Left lobe of liver (tissue), 2 donors: ENCODE measurements around the gene CUX1. TPM values are rescaled to one million over a fixed set of nuclear protein-coding genes. Genes with fewer than 3 reads are reported as not detected.
A peak's percentile ranks its signal among the peaks of the same experiment; 100 is the strongest.

ENCODE experiments used
- ATAC-seq: fragments of 200-7000 bp; cut with Tn5 transposase; one replicate; pipeline ENCODE4 v1.9.1; 2020; ENCODE audit warnings: mild to moderate bottlenecking, moderate library complexity
- DNase-seq: peaks from one replicate; pipeline ENCODE4 v3.0.0-alpha.2; 2020; ENCODE audit warnings: low spot score
- total RNA-seq: library from RNA; stranded (reverse); gene quantifications from one replicate; pipeline ENCODE4 v1.2.1, GENCODE V29; 2021
- donor health status: DM: no; HTN: no; CAD: no; lungs with moderate emphysema.
- donor health status: DM: no; HTN: yes; CAD: no.

The CUX1 gene
- total RNA-seq, 1 donor from 2014 or later = 42.0 TPM

DNA sequence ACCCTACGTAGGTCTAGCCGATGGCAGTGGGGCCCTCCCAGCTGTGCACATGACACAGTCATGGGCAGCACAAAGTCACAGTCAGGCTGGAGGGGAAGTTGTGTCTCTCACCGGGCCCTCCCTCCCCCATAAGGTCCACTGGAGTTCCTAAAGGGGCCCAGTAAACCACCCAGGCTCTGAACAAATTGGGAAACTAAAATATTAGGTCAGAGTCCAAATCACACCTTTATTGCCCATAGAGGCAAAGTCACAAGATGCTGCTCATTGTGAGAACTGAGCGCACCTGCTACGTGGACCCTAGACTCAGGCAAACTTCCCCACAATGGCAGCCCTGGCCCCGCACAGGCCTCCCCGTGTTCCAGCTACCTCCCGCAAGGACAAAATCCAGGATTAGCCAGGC lies 424.0 kb downstream of the CUX1 start:
- no peak for DNase-seq
- ATAC-seq = no peak

DNA sequence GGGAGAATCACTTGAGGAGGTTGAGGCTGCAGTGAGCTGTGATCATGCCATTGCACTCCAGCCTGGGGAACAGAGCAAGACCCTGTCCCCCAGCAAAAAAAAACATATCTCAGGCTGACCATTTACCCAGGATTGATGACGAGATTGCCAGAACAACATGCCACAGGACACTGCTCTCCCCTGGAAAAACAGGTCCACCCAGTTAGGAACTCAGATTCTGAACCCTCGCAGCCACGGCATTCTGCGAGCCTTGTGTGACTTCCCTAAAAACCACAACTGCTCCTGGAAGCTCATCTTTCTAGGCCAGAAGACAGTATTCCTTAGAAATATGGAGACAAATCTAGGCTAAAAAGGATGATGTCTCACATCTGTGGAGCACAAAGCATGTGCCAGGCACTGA lies 427.2 kb downstream of the CUX1 start:
- ATAC-seq = no peak
- no peak for DNase-seq

DNA sequence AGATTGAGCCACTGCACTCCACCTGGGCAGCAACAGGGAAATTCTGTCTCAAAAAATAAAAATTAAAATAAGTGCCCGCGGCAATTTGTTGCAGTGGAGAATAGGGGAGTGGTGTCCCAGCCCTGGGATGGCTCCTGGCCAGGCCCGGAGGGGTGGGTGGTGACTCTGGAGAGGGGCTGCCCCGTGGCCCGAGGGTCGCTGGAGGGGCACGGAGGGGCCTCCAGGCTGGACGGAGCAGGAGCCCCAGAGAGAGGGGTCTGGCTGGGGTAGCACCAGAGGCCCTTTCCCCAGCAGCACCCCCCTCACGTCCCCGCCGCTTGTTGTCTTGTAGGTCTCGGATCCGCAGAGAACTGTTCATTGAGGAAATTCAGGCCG lies 430.6 kb downstream of the CUX1 start:
- ATAC-seq = no peak
- no peak for DNase-seq

DNA sequence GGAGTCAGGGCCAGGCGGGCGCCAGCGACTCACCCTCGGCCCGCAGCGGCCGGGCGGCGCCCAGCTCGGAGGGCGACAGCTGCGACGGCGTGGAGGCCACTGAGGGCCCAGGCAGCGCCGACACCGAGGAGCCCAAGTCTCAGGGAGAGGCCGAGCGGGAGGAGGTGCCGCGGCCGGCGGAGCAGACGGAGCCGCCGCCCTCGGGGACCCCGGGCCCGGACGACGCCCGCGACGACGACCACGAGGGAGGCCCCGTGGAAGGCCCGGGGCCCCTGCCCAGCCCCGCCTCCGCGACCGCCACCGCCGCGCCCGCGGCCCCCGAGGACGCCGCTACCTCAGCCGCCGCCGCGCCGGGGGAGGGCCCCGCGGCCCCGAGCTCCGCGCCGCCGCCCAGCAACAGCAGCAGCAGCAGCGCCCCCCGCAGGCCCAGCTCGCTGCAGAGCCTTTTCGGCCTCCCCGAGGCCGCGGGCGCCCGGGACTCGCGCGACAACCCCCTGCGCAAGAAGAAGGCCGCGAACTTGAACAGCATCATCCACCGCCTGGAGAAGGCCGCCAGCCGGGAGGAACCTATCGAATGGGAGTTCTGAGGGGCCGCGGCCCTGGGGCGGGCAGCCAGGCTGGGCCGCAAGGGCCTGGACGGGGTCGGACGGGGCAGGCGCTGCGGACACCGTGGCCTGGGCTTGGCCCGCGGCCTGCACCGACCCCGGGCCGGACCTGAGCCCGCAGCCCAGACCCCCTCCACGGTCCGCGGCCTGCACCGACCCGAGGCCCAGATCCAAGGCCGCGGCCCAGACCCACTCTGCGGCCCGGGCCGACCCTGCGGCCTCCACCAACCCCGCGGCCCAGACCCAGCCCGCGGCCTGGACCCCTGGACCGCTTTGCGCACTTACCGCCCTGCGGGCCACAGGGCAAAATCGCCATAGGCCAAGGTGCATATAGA lies 431.3 kb downstream of the CUX1 start:
- DNase-seq (no peak), ATAC-seq (peak; percentile 12)

DNA sequence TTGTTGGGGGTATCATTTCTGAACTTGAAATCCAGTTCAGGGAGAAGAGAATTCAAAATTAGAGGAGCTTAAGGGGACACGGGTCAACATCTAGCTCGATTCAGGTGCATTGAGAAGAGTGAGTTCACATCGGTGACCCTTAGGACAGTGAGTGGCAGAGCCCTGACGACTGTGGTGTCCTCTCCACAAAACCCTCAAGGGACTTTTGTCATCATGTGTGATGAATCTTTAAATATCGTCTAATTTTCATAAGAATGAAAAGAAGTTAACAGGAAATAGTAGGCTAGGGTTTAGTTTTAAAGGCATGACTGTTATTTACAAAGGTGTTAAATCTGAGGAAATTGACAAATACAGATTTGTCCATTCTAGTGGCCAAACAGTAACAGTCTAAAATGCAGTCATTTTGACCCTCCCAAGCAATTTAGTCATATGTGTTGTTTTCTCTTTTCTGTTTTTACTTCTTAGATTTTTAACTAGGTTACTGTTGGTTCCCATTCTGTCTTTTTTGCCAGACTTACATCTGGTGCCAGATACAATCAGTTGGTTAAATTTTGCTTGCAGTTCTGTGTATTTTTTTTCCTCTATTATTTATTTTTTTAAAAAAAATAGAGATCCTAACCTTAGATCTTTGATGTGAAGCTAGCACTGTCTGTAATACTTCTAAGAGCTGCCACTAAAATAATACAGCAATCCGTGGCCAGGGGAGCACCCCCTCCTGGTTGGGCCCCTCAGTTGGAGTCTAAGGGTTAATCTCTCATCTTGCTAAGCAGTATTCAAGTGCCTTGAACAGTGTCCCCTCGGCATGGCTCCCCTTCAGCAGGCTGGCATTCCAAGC lies 434.3 kb downstream of the CUX1 start:
- no peak for ATAC-seq

DNA sequence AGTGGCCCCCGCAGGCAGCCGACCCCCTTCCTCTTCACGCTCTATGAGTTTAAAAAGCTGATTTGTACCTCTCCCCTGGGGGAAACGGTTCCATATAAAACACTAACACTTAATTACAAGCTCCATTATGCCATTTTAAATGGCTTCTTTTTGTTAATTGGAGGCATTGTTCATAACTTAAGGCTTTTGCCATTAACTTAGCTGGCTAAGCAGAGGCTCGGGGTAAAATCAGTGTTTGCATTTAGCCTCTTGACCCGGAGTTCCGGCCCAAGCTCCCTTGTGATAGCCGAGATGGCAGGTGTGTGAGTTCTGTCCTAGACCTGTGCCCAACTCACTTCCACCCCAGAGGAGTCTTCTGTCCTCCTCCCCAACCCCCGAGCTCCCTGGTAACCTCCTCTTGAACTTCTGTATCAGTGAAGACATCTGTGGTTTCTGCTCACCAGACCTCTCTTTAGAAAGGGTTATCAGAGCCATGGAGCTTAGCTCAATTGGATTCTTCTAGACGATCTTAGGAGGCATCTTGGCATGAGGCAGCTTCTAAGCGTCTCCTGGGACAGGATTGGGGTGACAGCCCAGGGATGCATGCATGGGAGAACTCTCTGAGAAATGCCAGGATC lies 435.0 kb downstream of the CUX1 start:
- DNase-seq = no peak
- no peak for ATAC-seq

More for the DNA sequence above, 434.3 kb downstream of the CUX1 start:
- no peak for DNase-seq

DNA sequence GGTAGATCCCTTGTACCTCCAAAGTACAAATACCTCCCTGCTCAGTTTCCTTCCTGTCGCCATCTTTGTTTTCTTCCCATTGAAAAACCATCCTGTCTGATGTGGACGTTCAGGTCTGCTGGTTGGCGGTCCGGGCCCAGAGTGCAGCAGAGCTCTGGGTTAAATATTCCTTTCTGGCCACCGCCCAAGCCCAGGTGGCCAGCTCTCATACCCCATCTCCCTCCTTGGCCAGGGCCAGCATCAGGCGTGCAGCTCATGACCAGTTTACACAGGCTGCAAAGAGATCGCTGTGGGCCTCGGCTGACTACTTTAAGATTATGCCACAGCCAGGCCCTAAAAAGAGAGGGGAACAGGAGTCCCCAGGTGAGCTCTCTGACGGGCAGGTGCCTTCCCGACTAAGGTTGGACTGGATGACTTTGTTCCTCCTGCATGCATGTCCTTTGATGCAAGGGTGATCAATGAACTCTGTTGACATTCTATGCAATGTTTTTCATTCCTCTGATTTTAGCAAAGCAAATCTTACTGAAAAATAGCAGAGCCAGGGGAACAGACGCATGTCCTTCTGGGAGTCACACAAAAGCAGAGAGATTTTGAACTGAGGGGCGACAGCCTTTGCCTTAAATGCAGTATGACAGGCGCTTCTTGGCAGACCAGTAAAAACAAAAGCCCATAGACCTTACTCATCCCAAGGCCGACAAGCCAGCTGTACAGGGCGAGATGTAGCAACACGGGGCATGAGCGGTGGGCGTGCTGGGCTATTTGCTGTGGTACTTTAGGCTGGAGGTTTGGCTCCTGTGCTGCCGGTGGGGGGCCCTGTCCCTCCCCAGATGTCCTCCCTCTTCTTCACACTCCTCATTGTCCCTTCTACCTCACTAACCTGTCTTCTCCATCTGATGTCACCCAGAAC lies 435.9 kb downstream of the CUX1 start:
- DNase-seq (no peak), ATAC-seq (peak; percentile 35)

DNA sequence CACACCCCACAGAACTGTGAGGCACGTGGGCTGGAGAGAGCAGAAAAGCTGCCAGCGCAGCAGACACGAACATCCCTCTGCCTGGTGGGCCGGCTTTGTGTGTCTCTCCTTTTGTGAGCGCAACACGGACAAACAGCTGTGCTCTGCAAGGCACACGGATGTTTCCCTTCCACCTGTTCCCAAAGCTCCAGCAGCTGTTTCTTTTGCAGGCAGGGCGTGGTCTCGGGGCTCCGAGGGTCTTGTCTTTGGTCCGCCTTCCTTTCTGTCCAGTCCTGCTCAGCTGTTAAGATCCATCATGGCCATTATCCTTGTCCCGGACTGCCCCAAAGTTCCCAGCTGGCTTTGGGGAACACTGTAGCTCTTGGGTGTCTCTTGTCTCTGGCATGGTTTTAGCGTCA lies 436.5 kb downstream of the CUX1 start:
- DNase-seq (no peak), ATAC-seq (no peak)

DNA sequence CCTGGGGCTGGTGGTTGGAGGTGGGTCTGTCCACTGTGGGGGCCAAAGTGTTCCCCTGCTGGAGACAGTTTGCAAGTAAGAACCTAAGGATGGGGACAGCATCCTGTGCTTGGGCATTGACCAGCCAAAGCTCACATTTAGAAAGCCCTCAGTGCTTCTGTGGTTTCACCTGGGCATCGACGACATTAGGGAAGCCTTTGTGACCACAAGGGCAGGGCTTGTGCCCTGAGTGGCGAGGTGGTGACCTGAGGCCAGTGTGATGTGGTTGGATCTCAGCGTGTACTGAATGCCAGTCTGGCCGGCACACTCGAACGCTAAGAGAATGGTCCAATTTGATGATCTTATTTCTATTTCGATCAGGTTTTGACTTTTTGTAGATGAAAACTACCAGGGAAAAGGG lies 437.1 kb downstream of the CUX1 start:
- DNase-seq (no peak), ATAC-seq (no peak)

DNA sequence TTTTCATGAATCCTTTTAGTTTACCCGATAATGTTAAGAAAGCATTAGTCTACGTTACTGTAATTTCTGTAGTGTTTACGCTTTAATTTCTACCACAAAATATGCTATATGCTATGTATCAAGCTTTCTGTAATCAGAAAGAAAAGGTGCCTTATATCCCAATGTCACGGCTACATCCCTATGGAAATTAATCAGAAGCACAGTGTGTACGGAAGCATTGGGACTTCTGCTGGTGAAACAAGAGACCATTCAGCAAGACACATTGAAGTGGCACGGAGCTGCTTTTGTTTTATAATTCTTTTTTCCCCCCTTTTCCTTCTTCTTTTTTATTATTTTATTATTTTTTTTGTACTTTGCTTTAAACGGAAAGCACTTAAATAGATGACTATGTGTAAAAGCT lies 438.1 kb downstream of the CUX1 start:
- no peak for ATAC-seq

DNA sequence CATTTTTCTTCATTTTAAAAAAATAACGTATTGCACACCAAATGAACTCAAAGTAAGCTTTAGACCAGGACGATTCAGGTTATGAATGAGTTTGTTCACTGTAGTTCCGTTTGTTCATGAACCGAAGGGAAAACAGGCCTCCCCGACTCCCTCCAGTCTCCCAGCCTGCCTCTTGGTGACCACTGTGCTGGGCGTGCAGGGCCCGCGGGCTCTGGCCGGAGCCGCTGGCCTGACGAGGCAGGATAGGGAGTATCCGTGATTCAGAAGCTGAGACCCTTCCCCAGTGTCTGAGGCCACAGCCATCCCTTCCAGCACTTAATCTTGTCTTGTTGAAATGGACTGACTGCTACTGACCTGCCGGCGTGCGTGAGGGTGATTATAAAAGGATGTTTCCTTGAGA lies 438.5 kb downstream of the CUX1 start:
- no peak for ATAC-seq
- DNase-seq = no peak

More for the DNA sequence above, 438.1 kb downstream of the CUX1 start:
- no peak for DNase-seq

DNA sequence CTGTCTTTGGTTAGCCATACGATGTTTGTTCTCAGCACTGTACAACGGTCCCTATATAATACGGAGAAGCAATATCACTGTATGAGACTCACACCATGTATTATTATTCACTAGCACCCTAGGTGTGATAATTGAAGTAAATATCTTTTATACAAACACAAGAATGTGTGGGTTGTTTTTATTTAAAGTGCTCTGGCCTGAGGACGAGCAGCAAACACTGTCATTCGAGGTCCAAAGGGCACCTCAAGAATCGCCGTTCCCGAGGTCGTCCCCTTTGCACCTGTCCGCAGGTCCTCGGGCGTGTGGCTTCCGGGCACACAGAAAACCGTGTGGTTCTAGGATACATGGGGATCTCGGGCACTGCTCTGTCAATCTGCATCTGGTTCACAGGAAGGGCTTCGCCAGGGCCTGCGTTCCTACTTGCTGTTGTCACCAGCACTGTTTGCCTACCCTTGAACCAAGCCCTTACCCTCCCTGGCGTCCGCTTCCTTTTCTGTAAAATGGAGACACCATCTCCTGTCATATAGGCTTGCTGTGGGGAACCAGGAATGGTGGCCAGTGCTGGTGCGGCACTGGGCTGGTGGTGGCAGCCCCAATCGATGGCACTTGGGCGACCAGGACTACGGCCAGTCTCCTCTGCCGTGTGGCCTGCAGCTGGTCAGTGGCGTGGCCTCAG lies 440.8 kb downstream of the CUX1 start:
- peak; percentile 66 for DNase-seq
- ATAC-seq = peak; percentile 84

DNA sequence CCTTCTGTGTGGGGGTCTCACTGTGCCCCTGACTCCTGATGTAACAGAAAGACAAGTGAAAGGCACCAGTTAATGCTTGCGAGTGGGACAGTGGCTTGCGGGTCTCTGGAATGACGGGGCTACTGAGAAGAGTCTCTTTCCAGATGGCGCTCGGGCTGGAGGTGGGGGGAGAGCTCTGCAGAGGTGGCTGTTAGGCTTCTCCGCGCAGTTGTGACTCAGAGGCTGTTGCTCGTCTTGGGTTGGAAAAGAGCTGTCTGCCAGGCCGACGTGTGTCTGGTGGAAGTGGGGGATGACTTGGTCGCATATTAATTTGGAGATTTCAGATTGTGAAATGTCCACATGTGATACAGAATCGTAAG lies 441.3 kb downstream of the CUX1 start:
- no peak for DNase-seq
- no peak for ATAC-seq

DNA sequence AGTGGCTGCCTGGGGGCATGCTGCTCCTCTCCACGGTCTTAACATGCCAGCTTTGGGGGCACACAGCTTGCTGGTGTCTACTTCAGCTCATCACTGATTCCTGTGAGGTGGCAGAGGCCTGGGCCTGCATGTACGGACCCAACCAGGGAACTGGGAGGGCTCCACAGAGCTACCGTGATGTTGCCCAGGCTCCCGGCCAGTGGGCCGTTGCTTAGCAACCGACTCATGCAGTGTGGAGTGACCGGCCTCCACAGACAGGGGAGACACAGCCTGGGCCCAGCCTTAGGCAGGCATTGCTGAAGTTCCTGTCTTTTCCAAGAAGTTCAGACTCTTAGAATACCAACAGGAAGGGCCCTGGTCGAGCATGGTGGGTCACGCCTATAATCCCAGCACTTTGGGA lies 443.4 kb downstream of the CUX1 start:
- DNase-seq (no peak), ATAC-seq (no peak)

DNA sequence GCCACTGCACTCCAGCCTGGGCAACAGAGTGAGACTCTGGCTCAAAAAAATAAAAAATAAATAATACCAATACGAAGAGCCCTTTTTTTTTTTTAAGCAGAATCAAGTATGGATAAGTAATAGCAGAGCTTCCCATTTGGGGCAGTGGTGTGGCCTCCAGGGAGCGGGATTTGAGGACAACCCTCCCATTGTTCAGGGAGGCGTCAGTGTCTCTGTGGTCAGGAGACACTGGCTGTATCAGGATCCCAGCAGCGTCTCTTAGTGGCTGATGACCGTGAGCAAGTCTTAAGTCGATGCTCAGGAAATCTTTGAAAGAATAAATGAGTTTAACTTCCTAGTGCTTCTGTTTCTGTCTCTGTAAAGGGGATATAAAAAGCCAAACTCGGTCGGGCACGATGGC lies 444.0 kb downstream of the CUX1 start:
- DNase-seq = no peak
- ATAC-seq = no peak

DNA sequence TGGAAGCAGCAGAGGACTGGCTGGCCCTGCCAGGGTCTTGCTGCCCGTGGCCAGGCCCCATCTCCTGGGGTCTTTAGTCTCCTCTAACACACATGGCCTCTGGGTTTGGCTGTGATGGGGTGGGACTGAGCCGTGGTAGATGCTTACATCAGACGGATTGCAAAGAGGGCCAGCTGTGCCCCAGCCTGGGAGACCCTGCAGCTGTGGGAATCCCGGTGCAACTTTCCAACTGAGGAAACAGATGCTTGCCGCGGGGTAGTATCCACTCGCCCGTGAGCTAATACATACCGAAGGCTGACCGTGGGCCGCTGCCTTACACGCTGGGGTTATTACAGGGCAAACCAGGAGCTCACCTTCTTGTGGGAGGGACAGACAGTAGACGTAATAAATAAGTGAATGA lies 445.1 kb downstream of the CUX1 start:
- ATAC-seq = no peak

DNA sequence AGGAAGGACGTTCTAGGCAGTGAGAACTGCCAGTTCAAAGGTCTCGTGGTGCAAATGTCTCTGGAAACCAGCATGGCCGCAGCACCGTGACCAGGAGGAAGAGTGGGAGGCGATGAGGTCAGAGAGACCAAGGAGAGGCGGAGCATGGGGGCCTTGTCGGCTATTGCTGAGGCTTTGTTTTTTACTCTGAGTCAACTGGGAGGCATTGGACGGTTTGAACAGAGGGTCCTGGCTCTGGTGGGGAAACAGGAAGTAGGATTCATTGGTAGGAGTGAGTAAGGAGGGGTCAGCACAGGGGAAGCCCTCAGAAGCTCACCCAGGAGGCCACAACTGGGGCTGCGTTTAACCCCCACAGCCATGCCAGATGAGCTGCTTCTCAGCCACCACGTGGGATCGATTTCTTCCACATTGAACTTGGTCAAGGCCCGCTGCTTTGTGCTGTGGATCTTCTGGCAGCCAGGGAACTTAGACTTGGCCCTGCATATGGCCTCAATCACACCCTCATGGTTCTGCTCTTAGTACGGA lies 447.0 kb downstream of the CUX1 start:
- ATAC-seq = no peak

More for the DNA sequence above, 445.1 kb downstream of the CUX1 start:
- no peak for DNase-seq

DNA sequence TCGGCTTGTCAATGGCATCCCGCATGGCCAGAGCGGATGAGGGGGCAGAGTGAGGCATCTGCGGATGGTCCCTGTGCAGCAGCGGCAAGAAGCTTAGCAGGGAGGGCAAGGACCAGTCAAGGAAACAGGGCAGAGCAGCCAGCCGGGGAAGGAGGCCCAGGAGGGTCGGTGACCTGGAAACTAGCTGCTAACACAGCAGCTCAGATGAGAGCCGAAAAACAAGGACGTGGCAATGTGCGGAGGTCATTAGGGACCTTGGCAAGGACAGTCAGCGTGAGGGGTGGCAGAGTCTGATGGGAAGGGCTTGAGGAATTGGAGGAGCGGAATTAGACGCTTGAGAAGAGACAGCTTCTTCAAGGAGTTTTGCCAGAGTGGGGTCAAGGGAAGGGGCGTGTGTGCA lies 449.1 kb downstream of the CUX1 start:
- DNase-seq (no peak), ATAC-seq (no peak)

More for the DNA sequence above, 447.0 kb downstream of the CUX1 start:
- DNase-seq = no peak

DNA sequence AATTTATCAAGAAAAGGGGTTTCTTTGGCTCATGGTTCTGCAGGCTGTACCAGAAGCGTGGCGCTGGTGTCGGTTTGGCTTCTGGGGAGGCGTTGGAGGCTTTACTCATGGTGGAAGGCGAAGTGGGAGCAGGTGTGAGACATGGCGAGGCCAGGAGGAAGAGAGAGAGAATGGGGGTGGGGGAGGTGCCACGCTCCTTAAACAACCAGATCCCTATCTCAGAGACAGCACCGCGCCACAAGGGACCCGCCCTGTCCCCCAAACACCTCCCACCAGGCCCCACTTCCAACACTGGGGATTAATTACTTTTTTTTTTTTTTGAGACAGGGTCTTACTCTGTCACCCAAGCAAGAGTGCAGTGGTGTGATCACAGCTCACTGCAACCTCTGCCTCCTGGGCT lies 451.2 kb downstream of the CUX1 start:
- no peak for ATAC-seq
- no peak for DNase-seq
